GM12875 (cell line): ENCODE measurements around the gene TBCD.

Experiments used
- H3K4me3 ChIP-seq: one replicate; pipeline ENCODE4 v1.5.1; 2011; ENCODE audit warnings: low read depth, low read length, control low read depth
- TF ChIP-seq, protein P1 (sequence below): IDR thresholded peaks from 2 replicates; pipeline ENCODE4 v1.5.1; 2011; ENCODE audit warnings: low read depth, mild to moderate bottlenecking, control low read depth, inconsistent platforms, low read length, moderate library complexity, borderline replicate concordance; ENCODE audit not compliant: insufficient read depth

TBCD gene

GRCh38 chr17:82862191-82862590 lies 110.3 kb downstream of the TBCD start:
- TF ChIP-seq, protein P1, sequence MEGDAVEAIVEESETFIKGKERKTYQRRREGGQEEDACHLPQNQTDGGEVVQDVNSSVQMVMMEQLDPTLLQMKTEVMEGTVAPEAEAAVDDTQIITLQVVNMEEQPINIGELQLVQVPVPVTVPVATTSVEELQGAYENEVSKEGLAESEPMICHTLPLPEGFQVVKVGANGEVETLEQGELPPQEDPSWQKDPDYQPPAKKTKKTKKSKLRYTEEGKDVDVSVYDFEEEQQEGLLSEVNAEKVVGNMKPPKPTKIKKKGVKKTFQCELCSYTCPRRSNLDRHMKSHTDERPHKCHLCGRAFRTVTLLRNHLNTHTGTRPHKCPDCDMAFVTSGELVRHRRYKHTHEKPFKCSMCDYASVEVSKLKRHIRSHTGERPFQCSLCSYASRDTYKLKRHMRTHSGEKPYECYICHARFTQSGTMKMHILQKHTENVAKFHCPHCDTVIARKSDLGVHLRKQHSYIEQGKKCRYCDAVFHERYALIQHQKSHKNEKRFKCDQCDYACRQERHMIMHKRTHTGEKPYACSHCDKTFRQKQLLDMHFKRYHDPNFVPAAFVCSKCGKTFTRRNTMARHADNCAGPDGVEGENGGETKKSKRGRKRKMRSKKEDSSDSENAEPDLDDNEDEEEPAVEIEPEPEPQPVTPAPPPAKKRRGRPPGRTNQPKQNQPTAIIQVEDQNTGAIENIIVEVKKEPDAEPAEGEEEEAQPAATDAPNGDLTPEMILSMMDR: no peak
- no peak overlapping the region for H3K4me3 ChIP-seq

DNA sequence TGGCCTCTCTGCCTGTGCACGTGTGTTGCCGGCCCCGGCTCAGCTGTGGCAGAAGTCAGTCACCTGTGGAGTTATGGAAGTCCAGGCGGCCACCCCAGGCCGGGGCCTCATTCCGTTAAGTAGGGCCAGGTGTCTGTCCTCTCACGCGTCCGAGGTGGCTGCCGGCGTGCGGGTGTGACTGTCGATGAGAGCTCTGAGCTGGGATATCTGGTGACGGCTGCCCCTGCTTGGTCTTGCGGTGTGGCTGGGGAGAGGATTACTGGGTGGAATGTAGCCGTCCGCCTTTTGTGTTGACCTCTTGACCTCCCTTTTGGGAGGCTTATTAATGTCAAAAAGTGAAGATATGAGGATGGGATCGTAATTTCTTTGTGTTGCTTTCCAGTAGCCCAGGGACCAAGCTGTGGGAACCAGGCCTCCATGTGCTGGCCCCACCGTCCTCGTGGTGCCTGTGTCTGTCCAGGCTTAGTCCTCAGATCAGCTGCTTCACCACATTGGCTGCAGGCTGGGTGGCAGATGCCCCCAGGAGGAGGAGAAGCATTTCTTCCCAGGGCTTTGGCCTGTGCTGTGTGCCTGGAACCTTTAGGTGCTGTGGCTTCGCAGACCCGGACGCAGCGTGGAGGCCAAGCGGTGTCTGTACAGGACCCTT lies 111.0 kb downstream of the TBCD start:
- H3K4me3 ChIP-seq: no peak overlapping the region
- TF ChIP-seq, protein P1: no peak

- TF ChIP-seq, protein P1: no peak
- H3K4me3 ChIP-seq: no peak overlapping the region
These were observed 111.6 kb downstream of the TBCD start for GRCh38 chr17:82863383-82863940.

GRCh38 chr17:82863941-82864712 lies 112.3 kb downstream of the TBCD start:
- H3K4me3 ChIP-seq: peak overlapping the region; percentile 35
- TF ChIP-seq, protein P1: no peak

- H3K4me3 ChIP-seq: peak overlapping the region; percentile 35
- TF ChIP-seq, protein P1: no peak
These were observed 112.9 kb downstream of the TBCD start for GRCh38 chr17:82864713-82865248.

DNA sequence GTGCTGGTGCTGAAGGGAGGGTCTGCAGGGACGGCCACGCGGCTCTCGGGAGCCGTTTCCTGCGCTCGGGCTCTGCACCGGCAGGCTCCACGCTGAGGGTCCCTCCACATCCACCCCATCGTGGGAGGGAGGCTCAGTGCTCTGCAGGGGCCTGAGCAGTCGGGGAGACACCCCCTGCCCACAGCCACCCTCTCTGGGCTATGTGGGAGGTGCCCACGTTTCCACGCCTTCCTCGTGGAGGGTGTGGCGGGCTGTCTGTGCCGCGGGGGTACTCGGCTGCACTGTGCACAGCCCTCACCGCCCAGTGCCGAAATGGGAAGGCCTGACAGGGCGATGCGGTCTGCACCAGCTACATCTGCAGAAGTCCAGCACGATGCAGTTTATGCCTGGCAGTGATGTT lies 113.4 kb downstream of the TBCD start:
- no peak overlapping the region for H3K4me3 ChIP-seq
- TF ChIP-seq, protein P1: no peak
